A549 (cell line): ENCODE results near the gene TTC28. TPM values are rescaled to one million over a fixed set of nuclear protein-coding genes. Genes with fewer than 3 reads are reported as not detected.

ENCODE experiments used
- ATAC-seq, 2 experiments: fragments of 200-7000 bp in 1 of 2; fragments of >200 bp in 1 of 2; cut with Nextera tagmentation in 1 of 2; cut with Tn5 transposase in 1 of 2; 3 replicates each; pipeline versions ENCODE4 v1.8.0 to v1.9.1; 2018 to 2020; ENCODE audit warnings: mild to moderate bottlenecking in 1 of 2, moderate library complexity in 1 of 2
- CTCF ChIA-PET: fragments of 300-600 bp; sonication (Branson Sonifier 250); formaldehyde crosslinking; extraction: SDS; loops from one replicate; lab custom pipeline; 2021; ENCODE audit warnings: antibody characterized with exemption, inconsistent platforms; lab: Yijun Ruan, JAX
- POLR2A ChIA-PET: fragments of 350-600 bp; formaldehyde crosslinking; extraction: SDS; loops from one replicate; lab custom pipeline; 2021; ENCODE audit warnings: antibody characterized with exemption, inconsistent platforms; lab: Yijun Ruan, JAX
- DNase-seq, 2 experiments: peaks; one replicate each; pipeline versions ENCODE4 v3.0.0 to v3.0.0-alpha.2; 2011 to 2016; ENCODE audit warnings: low read depth in 1 of 2, low spot score in 1 of 2
- FAIRE-seq: peaks from 2 replicates; lab custom pipeline; 2011; peaks lifted over from hg19 to GRCh38; lab: Jason Lieb, UNC
- H3K27ac ChIP-seq, 2 experiments: fragments of >200 bp; sonication (Bioruptor Twin); formaldehyde crosslinking; 3 replicates each; pipeline ENCODE4 v1.5.1; 2016 to 2017
- H3K4me1 ChIP-seq: fragments of >200 bp; sonication (Bioruptor Twin); formaldehyde crosslinking; 3 replicates; pipeline ENCODE4 v1.6.1; 2016
- H3K4me2 ChIP-seq: fragments of >200 bp; sonication (Bioruptor Twin); formaldehyde crosslinking; 3 replicates; pipeline ENCODE4 v1.6.1; 2016
- H3K4me3 ChIP-seq: fragments of >200 bp; sonication (Bioruptor Twin); formaldehyde crosslinking; 3 replicates; pipeline ENCODE4 v1.5.1; 2016
- H3K9me3 ChIP-seq: fragments of >200 bp; sonication (Bioruptor Twin); formaldehyde crosslinking; 3 replicates; pipeline ENCODE4 v1.6.1; 2016
- BHLHE40 ChIP-seq: IDR thresholded peaks from 2 replicates; pipeline ENCODE4 v1.6.1; 2012; ENCODE audit warnings: low read depth, low read length, inconsistent platforms
- CBX2 ChIP-seq: fragments of 200-600 bp; sonication (generic); IDR thresholded peaks from 2 replicates; pipeline ENCODE4 v1.6.1; 2016; ENCODE audit warnings: low read depth, mild to moderate bottlenecking, borderline replicate concordance
- EHF ChIP-seq: fragments of 250-450 bp; sonication (Bioruptor Pico); IDR thresholded peaks from 2 replicates; pipeline ENCODE4 v1.5.0; 2020; ENCODE audit warnings: mild to moderate bottlenecking
- EP300 ChIP-seq, 2 experiments: fragments of >200 bp; sonication (Bioruptor Twin); formaldehyde crosslinking; IDR thresholded peaks; 2 replicates in 1 of 2; 3 replicates in 1 of 2; pipeline ENCODE4 v1.6.1; 2016 to 2017
- ESRRA ChIP-seq: fragments of 150-350 bp; IDR thresholded peaks from 2 replicates; pipeline ENCODE4 v1.6.1; 2014; ENCODE audit warnings: mild to moderate bottlenecking, low read length, borderline replicate concordance
- HOXA7 ChIP-seq: fragments of 250-450 bp; sonication (Bioruptor Pico); IDR thresholded peaks from 2 replicates; pipeline ENCODE4 v1.5.0; 2020; ENCODE audit warnings: mild to moderate bottlenecking, moderate library complexity
- KDM5A ChIP-seq: fragments of 200-600 bp; sonication (generic); IDR thresholded peaks from 2 replicates; pipeline ENCODE4 v1.6.1; 2016; ENCODE audit warnings: antibody characterized with exemption, mild to moderate bottlenecking
- MAFK ChIP-seq: fragments of 450-650 bp; IDR thresholded peaks from 2 replicates; pipeline ENCODE4 v1.6.1; 2014; ENCODE audit not compliant: partially characterized antibody
- NFE2L2 ChIP-seq: fragments of 150-350 bp; conservative IDR thresholded peaks from 2 replicates; pipeline ENCODE4 v1.6.1; 2014; ENCODE audit warnings: low read length
- RAD21 ChIP-seq, 2 experiments: fragments of >200 bp in 1 of 2; sonication (Bioruptor Twin) in 1 of 2; formaldehyde crosslinking in 1 of 2; IDR thresholded peaks in 1 of 2; conservative IDR thresholded peaks in 1 of 2; 2 replicates in 1 of 2; 3 replicates in 1 of 2; pipeline ENCODE4 v1.6.1; 2012 to 2018; ENCODE audit warnings: inconsistent platforms in 1 of 2
- RARB ChIP-seq: fragments of 250-450 bp; sonication (Bioruptor Pico); IDR thresholded peaks from 2 replicates; pipeline ENCODE4 v1.8.0; 2021; ENCODE audit warnings: mild to moderate bottlenecking, moderate library complexity
- TP53 ChIP-seq: fragments of 250-450 bp; sonication (Bioruptor Pico); IDR thresholded peaks from 2 replicates; pipeline ENCODE4 v1.5.0; 2021; ENCODE audit warnings: mild to moderate bottlenecking, moderate library complexity
- ZC3H11A ChIP-seq: fragments of 450-650 bp; IDR thresholded peaks from 2 replicates; pipeline ENCODE4 v1.6.1; 2014; ENCODE audit warnings: antibody characterized with exemption, mild to moderate bottlenecking
- ZNF302 ChIP-seq: fragments of 250-450 bp; sonication (Bioruptor Pico); IDR thresholded peaks from 2 replicates; pipeline ENCODE4 v1.9.0; 2021; ENCODE audit warnings: inconsistent platforms, mild to moderate bottlenecking, moderate library complexity
- WGBS: methylation state at CpG from one replicate; pipeline ENCODE4 v1.1.6; 2017; ENCODE audit errors: missing lambda C conversion rate; 5-methylcytosine and 5-hydroxymethylcytosine counted together
- polyA plus RNA-seq, 4 experiments: library from polyadenylated mRNA; depleted of rRNA in 3 of 4; stranded (reverse); fragments of >200 nt; fragmentation: RNase III in 1 of 4; extraction: RNeasy Plus Mini Kit Qiagen cat#74134 plus additional on column Dnase treatment in 1 of 4; gene quantifications; 2 replicates in 3 of 4; 3 replicates in 1 of 4; pipeline ENCODE4 v1.2.3, GENCODE V29; 2011 to 2017
- TF ChIP-seq, protein P1 (sequence below): fragments of 250-450 bp; sonication (Bioruptor Pico); IDR thresholded peaks from 2 replicates; pipeline ENCODE4 v1.5.0; 2020; ENCODE audit warnings: low read depth, mild to moderate bottlenecking, moderate library complexity
- TF ChIP-seq, protein P2 (sequence below): fragments of >200 bp; sonication (Bioruptor Twin); formaldehyde crosslinking; IDR thresholded peaks from 3 replicates; pipeline ENCODE4 v1.5.1; 2016
- TF ChIP-seq, protein P3 (sequence below): fragments of 200-600 bp; sonication (generic); IDR thresholded peaks from 2 replicates; pipeline ENCODE4 v1.6.1; 2016; ENCODE audit warnings: antibody characterized with exemption, mild to moderate bottlenecking, moderate library complexity
- TF ChIP-seq, protein P4 (sequence below): IDR thresholded peaks from 2 replicates; pipeline ENCODE4 v1.6.1; 2012
- TF ChIP-seq, protein P5 (sequence below): IDR thresholded peaks from 2 replicates; pipeline ENCODE4 v1.6.1; 2012; ENCODE audit warnings: low read depth, borderline replicate concordance

The TTC28 gene
- polyA plus RNA-seq, 2 of the 4 experiments (the other 2 are of a cell fraction) = 2.6 to 3.8 TPM

DNA sequence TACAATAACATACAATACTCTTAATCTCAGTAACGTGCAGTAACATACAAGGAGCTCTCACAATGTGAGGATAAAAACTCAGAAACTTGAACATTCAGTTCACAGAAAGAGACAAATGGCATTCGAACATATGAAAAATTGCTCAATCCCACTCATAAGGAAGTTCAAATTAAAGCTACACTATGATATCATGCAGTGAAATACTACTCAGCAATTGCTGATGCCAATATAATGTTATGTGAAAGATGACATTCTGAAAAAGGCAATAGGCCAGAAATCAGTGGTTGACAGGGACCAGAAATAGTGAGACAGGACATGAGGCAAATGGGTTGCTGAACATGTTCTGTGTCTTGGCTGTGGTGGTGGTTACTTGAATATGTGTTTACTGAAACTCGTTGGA is 726.9 kb downstream of the TTC28 start:
- Histone ChIP-seq H3K4me2 (no peak overlapping the region), H3K4me1 (peaks cover 10% of the 10 kb centered on the region), H3K4me3 (no peak overlapping the region), H3K9me3 (peaks cover 10% of the 10 kb centered on the region; the same call in 2 of the 3 replicates), H3K27ac (no peak overlapping the region)
- TF ChIP-seq RARB (CRISPR knock-in tag) = no peak
- no peak for TF ChIP-seq NFE2L2
- no peak for TF ChIP-seq BHLHE40
- ATAC-seq (no peak), DNase-seq (no peak), FAIRE-seq (no peak)
- ChIA-PET CTCF (no interaction called here), POLR2A (no interaction called here)
- 73% methylated on average over 3 of the region's 3 CpGs for WGBS

DNA sequence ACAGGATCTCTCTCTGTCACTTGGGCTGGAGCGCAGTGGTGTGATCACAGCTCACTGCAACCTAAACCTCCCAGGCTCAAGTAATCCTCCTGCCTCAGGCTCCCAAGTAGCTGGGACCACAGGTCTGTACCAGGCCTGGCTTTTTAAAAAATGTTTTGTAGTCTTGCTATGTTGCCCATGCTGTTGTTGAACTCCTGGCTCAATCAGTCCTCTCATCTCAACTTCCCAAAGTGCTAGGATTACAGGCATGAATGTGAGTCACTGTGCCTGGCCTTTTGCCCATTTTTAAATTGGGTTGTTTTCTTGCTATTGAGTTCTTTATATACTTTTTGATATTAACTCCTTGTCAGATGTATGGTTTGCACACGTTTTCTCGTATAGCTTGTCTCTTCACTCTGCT is 727.5 kb downstream of the TTC28 start:
- no peak for FAIRE-seq
- peaks cover 10% of the 10 kb centered on the region for H3K4me1 ChIP-seq
- POLR2A ChIA-PET = no interaction called here
- H3K4me2 ChIP-seq = 0 out of 3 replicates have a peak overlapping the region, but pooled peaks have one; percentile 8
- 91% methylated on average over 3 of the region's 3 CpGs for WGBS
- H3K27ac ChIP-seq = no peak overlapping the region
- CTCF ChIA-PET = interaction anchor here (1.0 kb wide), 1 partner anchor 51 kb away, joined by 3 read pairs; no protein-coding TSS in a partner anchor
- H3K9me3 ChIP-seq = peaks cover 5% of the 10 kb centered on the region; the same call in 2 of the 3 replicates
- DNase-seq = no peak
- TF ChIP-seq EP300 (IDR thresholded peaks at IDR 0.05) = no peak
- no peak for TF ChIP-seq CBX2
- TF ChIP-seq KDM5A = no peak
- TF ChIP-seq, protein P1, sequence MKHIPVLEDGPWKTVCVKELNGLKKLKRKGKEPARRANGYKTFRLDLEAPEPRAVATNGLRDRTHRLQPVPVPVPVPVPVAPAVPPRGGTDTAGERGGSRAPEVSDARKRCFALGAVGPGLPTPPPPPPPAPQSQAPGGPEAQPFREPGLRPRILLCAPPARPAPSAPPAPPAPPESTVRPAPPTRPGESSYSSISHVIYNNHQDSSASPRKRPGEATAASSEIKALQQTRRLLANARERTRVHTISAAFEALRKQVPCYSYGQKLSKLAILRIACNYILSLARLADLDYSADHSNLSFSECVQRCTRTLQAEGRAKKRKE (CRISPR knock-in tag) = no peak
- TF ChIP-seq HOXA7 = no peak
- TF ChIP-seq, protein P2, sequence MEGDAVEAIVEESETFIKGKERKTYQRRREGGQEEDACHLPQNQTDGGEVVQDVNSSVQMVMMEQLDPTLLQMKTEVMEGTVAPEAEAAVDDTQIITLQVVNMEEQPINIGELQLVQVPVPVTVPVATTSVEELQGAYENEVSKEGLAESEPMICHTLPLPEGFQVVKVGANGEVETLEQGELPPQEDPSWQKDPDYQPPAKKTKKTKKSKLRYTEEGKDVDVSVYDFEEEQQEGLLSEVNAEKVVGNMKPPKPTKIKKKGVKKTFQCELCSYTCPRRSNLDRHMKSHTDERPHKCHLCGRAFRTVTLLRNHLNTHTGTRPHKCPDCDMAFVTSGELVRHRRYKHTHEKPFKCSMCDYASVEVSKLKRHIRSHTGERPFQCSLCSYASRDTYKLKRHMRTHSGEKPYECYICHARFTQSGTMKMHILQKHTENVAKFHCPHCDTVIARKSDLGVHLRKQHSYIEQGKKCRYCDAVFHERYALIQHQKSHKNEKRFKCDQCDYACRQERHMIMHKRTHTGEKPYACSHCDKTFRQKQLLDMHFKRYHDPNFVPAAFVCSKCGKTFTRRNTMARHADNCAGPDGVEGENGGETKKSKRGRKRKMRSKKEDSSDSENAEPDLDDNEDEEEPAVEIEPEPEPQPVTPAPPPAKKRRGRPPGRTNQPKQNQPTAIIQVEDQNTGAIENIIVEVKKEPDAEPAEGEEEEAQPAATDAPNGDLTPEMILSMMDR = no peak
- TF ChIP-seq ZC3H11A = no peak
- TF ChIP-seq TP53 (CRISPR knock-in tag) = no peak
- TF ChIP-seq RAD21 (conservative IDR thresholded peaks at IDR 0.05 in 1 of 2, IDR thresholded peaks at IDR 0.05 in 1 of 2) = no peak
- TF ChIP-seq EHF (CRISPR knock-in tag) = no peak
- TF ChIP-seq MAFK = no peak
- TF ChIP-seq, protein P3, sequence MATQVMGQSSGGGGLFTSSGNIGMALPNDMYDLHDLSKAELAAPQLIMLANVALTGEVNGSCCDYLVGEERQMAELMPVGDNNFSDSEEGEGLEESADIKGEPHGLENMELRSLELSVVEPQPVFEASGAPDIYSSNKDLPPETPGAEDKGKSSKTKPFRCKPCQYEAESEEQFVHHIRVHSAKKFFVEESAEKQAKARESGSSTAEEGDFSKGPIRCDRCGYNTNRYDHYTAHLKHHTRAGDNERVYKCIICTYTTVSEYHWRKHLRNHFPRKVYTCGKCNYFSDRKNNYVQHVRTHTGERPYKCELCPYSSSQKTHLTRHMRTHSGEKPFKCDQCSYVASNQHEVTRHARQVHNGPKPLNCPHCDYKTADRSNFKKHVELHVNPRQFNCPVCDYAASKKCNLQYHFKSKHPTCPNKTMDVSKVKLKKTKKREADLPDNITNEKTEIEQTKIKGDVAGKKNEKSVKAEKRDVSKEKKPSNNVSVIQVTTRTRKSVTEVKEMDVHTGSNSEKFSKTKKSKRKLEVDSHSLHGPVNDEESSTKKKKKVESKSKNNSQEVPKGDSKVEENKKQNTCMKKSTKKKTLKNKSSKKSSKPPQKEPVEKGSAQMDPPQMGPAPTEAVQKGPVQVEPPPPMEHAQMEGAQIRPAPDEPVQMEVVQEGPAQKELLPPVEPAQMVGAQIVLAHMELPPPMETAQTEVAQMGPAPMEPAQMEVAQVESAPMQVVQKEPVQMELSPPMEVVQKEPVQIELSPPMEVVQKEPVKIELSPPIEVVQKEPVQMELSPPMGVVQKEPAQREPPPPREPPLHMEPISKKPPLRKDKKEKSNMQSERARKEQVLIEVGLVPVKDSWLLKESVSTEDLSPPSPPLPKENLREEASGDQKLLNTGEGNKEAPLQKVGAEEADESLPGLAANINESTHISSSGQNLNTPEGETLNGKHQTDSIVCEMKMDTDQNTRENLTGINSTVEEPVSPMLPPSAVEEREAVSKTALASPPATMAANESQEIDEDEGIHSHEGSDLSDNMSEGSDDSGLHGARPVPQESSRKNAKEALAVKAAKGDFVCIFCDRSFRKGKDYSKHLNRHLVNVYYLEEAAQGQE = no peak
- TF ChIP-seq ESRRA = no peak
- no peak for TF ChIP-seq BHLHE40
- TF ChIP-seq, protein P4, sequence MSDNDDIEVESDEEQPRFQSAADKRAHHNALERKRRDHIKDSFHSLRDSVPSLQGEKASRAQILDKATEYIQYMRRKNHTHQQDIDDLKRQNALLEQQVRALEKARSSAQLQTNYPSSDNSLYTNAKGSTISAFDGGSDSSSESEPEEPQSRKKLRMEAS = no peak
- TF ChIP-seq, protein P5, sequence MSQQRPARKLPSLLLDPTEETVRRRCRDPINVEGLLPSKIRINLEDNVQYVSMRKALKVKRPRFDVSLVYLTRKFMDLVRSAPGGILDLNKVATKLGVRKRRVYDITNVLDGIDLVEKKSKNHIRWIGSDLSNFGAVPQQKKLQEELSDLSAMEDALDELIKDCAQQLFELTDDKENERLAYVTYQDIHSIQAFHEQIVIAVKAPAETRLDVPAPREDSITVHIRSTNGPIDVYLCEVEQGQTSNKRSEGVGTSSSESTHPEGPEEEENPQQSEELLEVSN = no peak
- TF ChIP-seq ZNF302 (CRISPR knock-in tag) = no peak
- no peak overlapping the region for H3K4me3 ChIP-seq
- no peak for ATAC-seq
